ENCODE results near the gene CPM.

Gene CPM

GRCh38 chr12:68861890-68862289, 71.1 kb downstream of the CPM start:
- Histone ChIP-seq H3K36me3 (ENCODE audit: control insufficient read depth, insufficient read depth, low read length) (no peaks in the 10 kb centered on the region), H3K4me3 (ENCODE audit: insufficient read depth, low read depth, low read length, poor library complexity, severe bottlenecking) (no peak overlapping the region), H3K9me3 (ENCODE audit: control insufficient read depth, low read length) (no peaks in the 10 kb centered on the region), H3K4me1 (ENCODE audit: control insufficient read depth, insufficient read depth, low read length, poor library complexity, severe bottlenecking) (no peaks in the 10 kb centered on the region), H3K27me3 (replicated peaks; ENCODE audit: control insufficient read depth, insufficient read depth, low read length, poor library complexity, severe bottlenecking) (no peaks in the 10 kb centered on the region), H3K27ac (ENCODE audit: insufficient read depth, low read length, poor library complexity, severe bottlenecking) (no peak overlapping the region)
- DNase-seq, result no peak

GRCh38 chr12:68856510-68856909, 76.5 kb downstream of the CPM start:
- DNase-seq, result no peak
- H3K36me3 ChIP-seq (ENCODE audit: control insufficient read depth, insufficient read depth, low read length), result no peaks in the 10 kb centered on the region
- H3K4me3 ChIP-seq (ENCODE audit: insufficient read depth, low read depth, low read length, poor library complexity, severe bottlenecking), result no peak overlapping the region
- no peak overlapping the region for H3K27ac ChIP-seq (ENCODE audit: insufficient read depth, low read length, poor library complexity, severe bottlenecking)
- H3K9me3 ChIP-seq (ENCODE audit: control insufficient read depth, low read length), result no peaks in the 10 kb centered on the region
- no peaks in the 10 kb centered on the region for H3K4me1 ChIP-seq (ENCODE audit: control insufficient read depth, insufficient read depth, low read length, poor library complexity, severe bottlenecking)
- no peaks in the 10 kb centered on the region for H3K27me3 ChIP-seq (replicated peaks; ENCODE audit: control insufficient read depth, insufficient read depth, low read length, poor library complexity, severe bottlenecking)

GRCh38 chr12:68855771-68856170, 77.2 kb downstream of the CPM start:
- H3K27me3 ChIP-seq (replicated peaks; ENCODE audit: control insufficient read depth, insufficient read depth, low read length, poor library complexity, severe bottlenecking), result no peaks in the 10 kb centered on the region
- H3K27ac ChIP-seq (ENCODE audit: insufficient read depth, low read length, poor library complexity, severe bottlenecking), result no peak overlapping the region
- H3K4me1 ChIP-seq (ENCODE audit: control insufficient read depth, insufficient read depth, low read length, poor library complexity, severe bottlenecking), result no peaks in the 10 kb centered on the region
- H3K4me3 ChIP-seq (ENCODE audit: insufficient read depth, low read depth, low read length, poor library complexity, severe bottlenecking), result no peak overlapping the region
- no peak for DNase-seq
- no peaks in the 10 kb centered on the region for H3K9me3 ChIP-seq (ENCODE audit: control insufficient read depth, low read length)
- no peaks in the 10 kb centered on the region for H3K36me3 ChIP-seq (ENCODE audit: control insufficient read depth, insufficient read depth, low read length)

- no peaks in the 10 kb centered on the region for H3K9me3 ChIP-seq (ENCODE audit: control insufficient read depth, low read length)
- H3K27ac ChIP-seq (ENCODE audit: insufficient read depth, low read length, poor library complexity, severe bottlenecking), result no peak overlapping the region
- H3K36me3 ChIP-seq (ENCODE audit: control insufficient read depth, insufficient read depth, low read length), result no peaks in the 10 kb centered on the region
- no peaks in the 10 kb centered on the region for H3K4me1 ChIP-seq (ENCODE audit: control insufficient read depth, insufficient read depth, low read length, poor library complexity, severe bottlenecking)
- H3K27me3 ChIP-seq (replicated peaks; ENCODE audit: control insufficient read depth, insufficient read depth, low read length, poor library complexity, severe bottlenecking), result no peaks in the 10 kb centered on the region
- no peak for DNase-seq
- H3K4me3 ChIP-seq (ENCODE audit: insufficient read depth, low read depth, low read length, poor library complexity, severe bottlenecking), result no peak overlapping the region
These were observed 77.9 kb downstream of the CPM start for GRCh38 chr12:68855111-68855510.

GRCh38 chr12:68854554-68854953, 78.4 kb downstream of the CPM start:
- DNase-seq, result no peak
- no peak overlapping the region for H3K27ac ChIP-seq (ENCODE audit: insufficient read depth, low read length, poor library complexity, severe bottlenecking)
- no peaks in the 10 kb centered on the region for H3K27me3 ChIP-seq (replicated peaks; ENCODE audit: control insufficient read depth, insufficient read depth, low read length, poor library complexity, severe bottlenecking)
- no peak overlapping the region for H3K4me3 ChIP-seq (ENCODE audit: insufficient read depth, low read depth, low read length, poor library complexity, severe bottlenecking)
- H3K4me1 ChIP-seq (ENCODE audit: control insufficient read depth, insufficient read depth, low read length, poor library complexity, severe bottlenecking), result no peaks in the 10 kb centered on the region
- no peaks in the 10 kb centered on the region for H3K9me3 ChIP-seq (ENCODE audit: control insufficient read depth, low read length)
- H3K36me3 ChIP-seq (ENCODE audit: control insufficient read depth, insufficient read depth, low read length), result no peaks in the 10 kb centered on the region

GRCh38 chr12:68854078-68854468, 78.9 kb downstream of the CPM start:
- no peak overlapping the region for H3K4me3 ChIP-seq (ENCODE audit: insufficient read depth, low read depth, low read length, poor library complexity, severe bottlenecking)
- H3K9me3 ChIP-seq (ENCODE audit: control insufficient read depth, low read length), result no peaks in the 10 kb centered on the region
- no peaks in the 10 kb centered on the region for H3K4me1 ChIP-seq (ENCODE audit: control insufficient read depth, insufficient read depth, low read length, poor library complexity, severe bottlenecking)
- H3K27ac ChIP-seq (ENCODE audit: insufficient read depth, low read length, poor library complexity, severe bottlenecking), result no peak overlapping the region
- no peaks in the 10 kb centered on the region for H3K27me3 ChIP-seq (replicated peaks; ENCODE audit: control insufficient read depth, insufficient read depth, low read length, poor library complexity, severe bottlenecking)
- H3K36me3 ChIP-seq (ENCODE audit: control insufficient read depth, insufficient read depth, low read length), result no peaks in the 10 kb centered on the region
- DNase-seq, result no peak

GRCh38 chr12:68853396-68854077, 79.4 kb downstream of the CPM start:
- no peak overlapping the region for H3K27ac ChIP-seq (ENCODE audit: insufficient read depth, low read length, poor library complexity, severe bottlenecking)
- H3K4me1 ChIP-seq (ENCODE audit: control insufficient read depth, insufficient read depth, low read length, poor library complexity, severe bottlenecking), result no peaks in the 10 kb centered on the region
- DNase-seq, result no peak
- no peak overlapping the region for H3K4me3 ChIP-seq (ENCODE audit: insufficient read depth, low read depth, low read length, poor library complexity, severe bottlenecking)
- no peaks in the 10 kb centered on the region for H3K36me3 ChIP-seq (ENCODE audit: control insufficient read depth, insufficient read depth, low read length)
- H3K27me3 ChIP-seq (replicated peaks; ENCODE audit: control insufficient read depth, insufficient read depth, low read length, poor library complexity, severe bottlenecking), result no peaks in the 10 kb centered on the region
- no peaks in the 10 kb centered on the region for H3K9me3 ChIP-seq (ENCODE audit: control insufficient read depth, low read length)

GRCh38 chr12:68851592-68852306, 81.2 kb downstream of the CPM start:
- H3K27me3 ChIP-seq (replicated peaks; ENCODE audit: control insufficient read depth, insufficient read depth, low read length, poor library complexity, severe bottlenecking), result no peaks in the 10 kb centered on the region

GRCh38 chr12:68850390-68850789, 82.6 kb downstream of the CPM start:
- Histone ChIP-seq H3K4me1 (ENCODE audit: control insufficient read depth, insufficient read depth, low read length, poor library complexity, severe bottlenecking) (no peaks in the 10 kb centered on the region), H3K36me3 (ENCODE audit: control insufficient read depth, insufficient read depth, low read length) (no peaks in the 10 kb centered on the region), H3K27me3 (replicated peaks; ENCODE audit: control insufficient read depth, insufficient read depth, low read length, poor library complexity, severe bottlenecking) (no peaks in the 10 kb centered on the region), H3K9me3 (ENCODE audit: control insufficient read depth, low read length) (no peaks in the 10 kb centered on the region), H3K4me3 (ENCODE audit: insufficient read depth, low read depth, low read length, poor library complexity, severe bottlenecking) (no peak overlapping the region), H3K27ac (ENCODE audit: insufficient read depth, low read length, poor library complexity, severe bottlenecking) (no peak overlapping the region)
- no peak for DNase-seq

More at GRCh38 chr12:68851592-68852306, 81.2 kb downstream of the CPM start:
- Histone ChIP-seq H3K9me3 (ENCODE audit: control insufficient read depth, low read length) (no peaks in the 10 kb centered on the region), H3K27ac (ENCODE audit: insufficient read depth, low read length, poor library complexity, severe bottlenecking) (no peak overlapping the region), H3K4me3 (ENCODE audit: insufficient read depth, low read depth, low read length, poor library complexity, severe bottlenecking) (no peak overlapping the region), H3K36me3 (ENCODE audit: control insufficient read depth, insufficient read depth, low read length) (no peaks in the 10 kb centered on the region), H3K4me1 (ENCODE audit: control insufficient read depth, insufficient read depth, low read length, poor library complexity, severe bottlenecking) (no peaks in the 10 kb centered on the region)
- no peak for DNase-seq

GRCh38 chr12:68846811-68847210, 86.2 kb downstream of the CPM start:
- no peak for DNase-seq
- peaks cover 4% of the 10 kb centered on the region for H3K36me3 ChIP-seq (ENCODE audit: control insufficient read depth, insufficient read depth, low read length)
- H3K27me3 ChIP-seq (replicated peaks; ENCODE audit: control insufficient read depth, insufficient read depth, low read length, poor library complexity, severe bottlenecking), result no peaks in the 10 kb centered on the region
- H3K4me1 ChIP-seq (ENCODE audit: control insufficient read depth, insufficient read depth, low read length, poor library complexity, severe bottlenecking), result no peaks in the 10 kb centered on the region
- H3K9me3 ChIP-seq (ENCODE audit: control insufficient read depth, low read length), result no peaks in the 10 kb centered on the region
- H3K4me3 ChIP-seq (ENCODE audit: insufficient read depth, low read depth, low read length, poor library complexity, severe bottlenecking), result no peak overlapping the region
- no peak overlapping the region for H3K27ac ChIP-seq (ENCODE audit: insufficient read depth, low read length, poor library complexity, severe bottlenecking)

All from effector memory CD4-positive, alpha-beta T cell (primary cell).